Glutamatergic neuron (in vitro differentiated cells): ENCODE data around the gene TMEM129. TPM values are rescaled to one million over a fixed set of nuclear protein-coding genes. Genes with fewer than 3 reads are reported as not detected.

Source experiments
- DNase-seq: peaks from one replicate; pipeline ENCODE4 v3.0.0; 2022
- H3K27ac Mint-ChIP-seq: one replicate; pipeline ENCODE4 v1.8.0; 2020; ENCODE audit warnings: mild to moderate bottlenecking, mixed read lengths, inconsistent platforms; ENCODE audit not compliant: unreplicated experiment
- H3K27me3 Mint-ChIP-seq: one replicate; pipeline ENCODE4 v1.8.0; 2020; ENCODE audit warnings: mild to moderate bottlenecking, moderate library complexity, mixed read lengths, inconsistent platforms; ENCODE audit not compliant: unreplicated experiment
- H3K36me3 Mint-ChIP-seq: one replicate; pipeline ENCODE4 v1.8.0; 2020; ENCODE audit warnings: mild to moderate bottlenecking, mixed read lengths, inconsistent platforms; ENCODE audit not compliant: unreplicated experiment
- H3K4me1 Mint-ChIP-seq: one replicate; pipeline ENCODE4 v1.8.0; 2020; ENCODE audit warnings: mild to moderate bottlenecking, low read depth, mixed read lengths, inconsistent platforms; ENCODE audit not compliant: unreplicated experiment
- H3K4me3 Mint-ChIP-seq: one replicate; pipeline ENCODE4 v1.8.0; 2020; ENCODE audit warnings: mild to moderate bottlenecking, mixed read lengths, inconsistent platforms; ENCODE audit not compliant: unreplicated experiment
- H3K9me3 Mint-ChIP-seq: one replicate; pipeline ENCODE4 v1.8.0; 2020; ENCODE audit warnings: mild to moderate bottlenecking, moderate library complexity, mixed read lengths, inconsistent platforms; ENCODE audit not compliant: unreplicated experiment
- total RNA-seq: library from RNA; stranded (reverse); fragmentation: NEBNext Ultra II Directional; extraction: Animal tissue kit (Norgen Biotek cat#: 25700); gene quantifications from one replicate; pipeline ENCODE4 v1.2.1, GENCODE V29; 2021; ENCODE audit not compliant: unreplicated experiment
- TF ChIP-seq, protein P1 (sequence below): fragments of 200-600 bp; sonication (generic); IDR thresholded peaks from one replicate; pipeline ENCODE4 v1.5.0; 2021; ENCODE audit not compliant: partially characterized antibody, unreplicated experiment

TMEM129 gene
- total RNA-seq, 1 donor from 2014 or later, result 23.8 TPM

DNA sequence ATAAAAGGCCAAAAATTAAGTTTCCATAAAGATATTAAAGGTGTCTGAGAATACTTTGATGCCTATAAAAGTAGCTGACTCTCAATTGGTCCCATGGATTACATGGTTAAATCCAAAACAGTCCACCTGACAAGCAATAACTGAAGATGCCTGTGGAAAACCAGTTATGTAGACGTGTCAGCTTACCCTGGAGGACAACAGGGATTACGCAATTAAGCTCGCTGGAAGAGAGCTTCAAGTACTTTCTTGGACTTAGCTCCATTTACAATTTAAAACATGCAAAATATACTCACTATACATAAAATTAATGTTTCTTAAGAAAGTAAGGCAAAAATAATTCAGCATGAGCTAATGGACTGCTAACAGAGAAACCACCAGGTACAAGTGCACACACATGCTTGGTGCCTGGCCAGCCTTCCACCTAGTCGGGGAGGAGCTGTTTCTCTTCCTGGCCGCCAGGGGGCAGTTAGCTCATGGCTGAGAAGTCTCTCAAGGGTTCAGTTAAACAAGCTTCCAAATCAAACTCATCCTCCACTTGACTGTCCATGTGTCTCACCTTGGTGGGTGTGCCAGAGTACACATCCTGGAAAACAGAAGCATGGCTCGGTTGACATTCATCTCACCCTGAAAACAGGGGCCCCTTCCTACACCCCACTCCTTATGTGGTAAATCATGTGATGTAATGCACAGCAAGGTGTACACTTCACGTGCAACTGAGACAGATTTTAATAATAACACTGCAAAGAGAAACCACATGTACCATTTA, 27.8 kb downstream of the TMEM129 start:
- TF ChIP-seq, protein P1, sequence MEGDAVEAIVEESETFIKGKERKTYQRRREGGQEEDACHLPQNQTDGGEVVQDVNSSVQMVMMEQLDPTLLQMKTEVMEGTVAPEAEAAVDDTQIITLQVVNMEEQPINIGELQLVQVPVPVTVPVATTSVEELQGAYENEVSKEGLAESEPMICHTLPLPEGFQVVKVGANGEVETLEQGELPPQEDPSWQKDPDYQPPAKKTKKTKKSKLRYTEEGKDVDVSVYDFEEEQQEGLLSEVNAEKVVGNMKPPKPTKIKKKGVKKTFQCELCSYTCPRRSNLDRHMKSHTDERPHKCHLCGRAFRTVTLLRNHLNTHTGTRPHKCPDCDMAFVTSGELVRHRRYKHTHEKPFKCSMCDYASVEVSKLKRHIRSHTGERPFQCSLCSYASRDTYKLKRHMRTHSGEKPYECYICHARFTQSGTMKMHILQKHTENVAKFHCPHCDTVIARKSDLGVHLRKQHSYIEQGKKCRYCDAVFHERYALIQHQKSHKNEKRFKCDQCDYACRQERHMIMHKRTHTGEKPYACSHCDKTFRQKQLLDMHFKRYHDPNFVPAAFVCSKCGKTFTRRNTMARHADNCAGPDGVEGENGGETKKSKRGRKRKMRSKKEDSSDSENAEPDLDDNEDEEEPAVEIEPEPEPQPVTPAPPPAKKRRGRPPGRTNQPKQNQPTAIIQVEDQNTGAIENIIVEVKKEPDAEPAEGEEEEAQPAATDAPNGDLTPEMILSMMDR, result peak; percentile 96
- peak; percentile 78 for DNase-seq
- H3K4me3 Mint-ChIP-seq, result no peak overlapping the region
- no peaks in the 10 kb centered on the region for H3K36me3 Mint-ChIP-seq
- H3K9me3 Mint-ChIP-seq, result peaks cover 9% of the 10 kb centered on the region
- H3K27ac Mint-ChIP-seq, result peak overlapping the region; percentile 62
- H3K4me1 Mint-ChIP-seq, result peaks cover 16% of the 10 kb centered on the region
- peaks cover 2% of the 10 kb centered on the region for H3K27me3 Mint-ChIP-seq

DNA sequence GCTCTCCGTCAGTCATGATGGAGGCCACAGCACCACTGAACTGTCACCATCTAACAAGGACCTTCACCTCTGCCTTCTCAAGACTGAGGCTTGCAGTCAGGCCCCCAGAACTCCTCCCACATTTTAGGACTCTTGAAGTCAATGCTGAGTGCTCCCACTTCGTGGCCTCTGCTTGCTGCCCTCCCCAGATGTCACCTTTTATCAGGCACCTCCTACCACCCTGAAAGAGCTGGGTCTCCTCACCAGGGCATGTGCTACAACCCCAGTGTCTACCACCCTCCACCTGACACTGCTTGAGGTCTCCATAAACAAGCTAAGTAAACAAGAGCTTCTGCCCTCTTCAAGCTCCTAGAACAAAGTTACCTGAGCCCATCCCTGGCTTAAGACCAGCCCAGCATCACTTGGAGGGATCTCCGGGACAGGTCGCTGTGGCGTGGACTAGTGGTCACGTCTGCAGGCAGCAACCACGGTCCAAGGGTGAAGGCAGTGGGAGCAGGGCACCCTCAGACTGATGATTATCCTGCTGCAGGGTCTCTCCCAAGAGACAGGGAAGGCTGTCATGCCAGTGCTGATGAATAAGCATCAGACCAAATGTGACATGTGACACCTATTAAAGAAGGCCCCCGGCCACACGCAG, 29.3 kb downstream of the TMEM129 start:
- peaks cover 2% of the 10 kb centered on the region for H3K27me3 Mint-ChIP-seq
- H3K27ac Mint-ChIP-seq, result peak overlapping the region; percentile 3
- H3K9me3 Mint-ChIP-seq, result peaks cover 9% of the 10 kb centered on the region
- H3K4me1 Mint-ChIP-seq, result peaks cover 16% of the 10 kb centered on the region
- TF ChIP-seq, protein P1, result no peak
- no peak overlapping the region for H3K4me3 Mint-ChIP-seq
- H3K36me3 Mint-ChIP-seq, result no peaks in the 10 kb centered on the region
- DNase-seq, result no peak

DNA sequence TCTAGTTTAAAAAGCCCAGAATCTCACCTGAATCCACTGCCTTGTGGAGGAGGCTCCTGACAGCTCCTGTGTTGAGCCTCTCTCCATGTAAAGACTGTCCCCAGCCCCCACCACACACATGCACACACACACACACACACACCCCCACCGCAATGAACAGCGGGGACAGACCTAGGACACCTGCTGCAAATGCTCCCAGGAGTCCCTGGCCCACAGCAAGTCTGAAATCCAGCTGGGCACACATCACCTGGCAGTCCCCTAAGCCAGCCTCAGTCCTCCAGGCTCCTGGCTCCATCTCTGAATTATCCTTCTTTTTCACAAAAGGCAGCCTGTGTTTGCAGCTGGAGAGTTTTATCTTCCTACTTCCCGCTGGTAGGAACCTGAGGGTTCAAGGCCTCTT, 30.4 kb downstream of the TMEM129 start:
- Mint-ChIP-seq H3K36me3 (no peaks in the 10 kb centered on the region), H3K4me3 (no peak overlapping the region), H3K27me3 (peaks cover 2% of the 10 kb centered on the region), H3K27ac (peak overlapping the region; percentile 17), H3K4me1 (peaks cover 12% of the 10 kb centered on the region), H3K9me3 (peaks cover 6% of the 10 kb centered on the region)
- TF ChIP-seq, protein P1, result no peak
- no peak for DNase-seq

DNA sequence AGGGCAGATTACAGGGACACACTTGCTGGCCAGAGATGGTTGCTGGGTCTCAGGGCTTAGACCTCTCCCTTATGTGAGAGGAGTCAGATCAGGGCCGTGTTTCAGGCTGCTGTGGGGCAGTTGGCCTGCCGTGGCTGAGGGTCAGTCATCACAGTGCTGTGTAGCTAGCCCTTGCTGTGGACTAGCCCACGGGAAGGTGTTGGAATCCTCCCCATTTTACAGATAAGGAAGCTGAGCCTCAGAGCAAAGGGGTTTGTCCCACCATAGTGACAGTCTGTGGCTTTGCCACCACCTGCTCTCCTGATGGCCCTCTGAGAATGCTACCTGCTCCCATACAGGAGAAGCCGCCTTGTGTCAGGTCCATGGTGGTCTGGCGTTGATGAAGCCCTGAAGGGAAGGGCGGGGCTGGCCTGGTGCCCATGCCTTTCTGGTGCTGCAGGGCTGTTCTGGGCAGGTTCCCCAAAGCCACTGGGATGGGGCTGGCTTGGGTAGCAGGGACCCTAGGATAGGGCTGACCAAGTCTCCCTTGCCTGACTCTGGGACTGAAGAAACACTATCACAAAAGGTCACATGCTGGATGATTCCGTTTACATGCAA, 34.6 kb downstream of the TMEM129 start:
- Mint-ChIP-seq H3K9me3 (peaks cover 5% of the 10 kb centered on the region), H3K4me1 (peaks cover 6% of the 10 kb centered on the region), H3K27ac (no peak overlapping the region), H3K27me3 (peaks cover 7% of the 10 kb centered on the region), H3K36me3 (no peaks in the 10 kb centered on the region), H3K4me3 (no peak overlapping the region)
- TF ChIP-seq, protein P1, result no peak
- DNase-seq, result no peak
